GM18951 (cell line): ENCODE data around the gene TGFBI.

ENCODE experiments used
- POLR2A ChIP-seq: IDR thresholded peaks from 4 replicates; pipeline ENCODE4 v1.6.1; 2011; ENCODE audit warnings: mild to moderate bottlenecking; ENCODE audit not compliant: insufficient read length, insufficient read depth; ENCODE audit errors: extremely low read depth
- in situ Hi-C: fragments of 300-500 bp; cut with MboI; formaldehyde crosslinking; loops from one replicate; pipeline ENCODE4 v1.12.0; 2022; ENCODE audit warnings: low sequenced_read_pairs, mixed read lengths, inconsistent platforms; ENCODE audit not compliant: unreplicated experiment

Gene TGFBI

DNA sequence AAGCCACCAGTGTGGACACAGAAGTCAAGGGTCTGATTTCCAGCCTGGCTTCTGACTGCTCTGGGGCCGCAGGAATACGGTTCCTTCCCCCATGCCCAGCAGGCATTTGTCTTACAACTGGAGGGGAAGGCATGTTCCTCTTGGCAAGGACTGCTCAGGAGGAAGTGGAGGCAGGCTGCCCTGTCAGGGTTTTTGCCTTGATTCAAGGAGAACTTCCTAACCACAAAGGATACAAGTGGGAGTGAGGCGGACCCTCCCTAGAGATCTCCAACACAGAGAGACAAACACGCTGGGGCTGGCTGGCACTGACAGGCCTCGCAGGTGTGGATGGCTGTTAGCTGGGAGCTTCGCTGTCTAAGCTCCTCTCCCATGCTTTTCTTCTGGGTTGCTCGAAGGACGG, 19.1 kb downstream of the TGFBI start:
- TF ChIP-seq POLR2A = no peak

DNA sequence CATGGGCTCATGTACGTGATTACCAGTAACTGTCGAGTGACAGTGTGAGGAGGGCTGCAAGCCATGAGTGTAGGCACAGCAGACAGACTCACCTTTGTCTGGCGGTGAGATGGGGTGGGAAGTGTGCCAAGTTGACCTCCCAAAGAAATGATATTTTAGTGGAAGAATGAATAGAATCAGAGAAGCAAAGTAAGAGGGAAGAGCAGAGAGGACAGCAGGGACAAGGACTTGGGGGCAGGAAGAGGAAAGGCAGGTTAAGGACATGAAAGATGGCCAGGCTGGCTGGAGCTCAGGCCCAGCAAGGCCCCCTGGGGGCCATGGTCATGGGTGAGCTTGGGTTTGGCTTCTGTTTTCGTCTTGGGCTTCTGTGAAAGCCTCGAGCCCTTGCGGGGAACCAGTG, 20.2 kb downstream of the TGFBI start:
- in situ Hi-C loops = no loop called here

More for the DNA sequence above, 19.1 kb downstream of the TGFBI start:
- in situ Hi-C loops = no loop called here

DNA sequence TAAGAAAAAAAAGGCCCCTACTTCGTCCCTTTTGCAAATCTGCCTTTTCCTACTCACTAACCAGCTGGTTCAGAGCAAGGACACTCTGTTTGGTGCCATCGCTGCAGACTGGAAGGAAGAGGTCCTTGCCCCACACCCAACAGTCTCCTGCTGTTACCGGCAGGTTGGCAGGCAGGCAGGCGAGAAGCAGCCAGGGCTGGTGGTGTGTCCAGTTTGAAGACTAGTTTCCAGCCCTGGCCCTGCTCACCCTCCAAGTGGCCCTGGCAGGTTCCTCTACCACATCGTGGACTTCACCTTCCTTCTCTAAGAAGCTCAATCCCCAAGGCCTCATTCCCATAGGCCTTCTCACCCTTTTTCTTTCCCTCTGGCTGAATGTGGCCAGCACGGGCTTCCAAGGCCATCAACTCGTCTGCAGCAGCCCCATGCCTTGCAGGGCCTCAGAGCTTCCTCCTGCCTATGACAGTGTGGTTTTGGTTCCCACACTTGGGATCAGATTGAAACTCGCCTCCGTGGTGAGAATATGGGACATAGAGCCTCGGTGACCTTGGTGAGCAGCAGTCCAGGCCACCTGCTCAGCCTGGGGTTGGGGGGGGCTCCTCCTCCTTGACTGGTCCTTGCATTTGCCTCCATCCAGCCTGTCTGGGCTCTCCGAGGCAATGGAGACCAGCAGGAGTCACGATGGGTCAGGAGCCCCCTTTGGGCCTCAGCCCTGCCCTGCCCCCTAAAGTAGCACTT, 22.9 kb downstream of the TGFBI start:
- in situ Hi-C loops = no loop called here
- TF ChIP-seq POLR2A = no peak

More for the DNA sequence above, 20.2 kb downstream of the TGFBI start:
- no peak for TF ChIP-seq POLR2A

DNA sequence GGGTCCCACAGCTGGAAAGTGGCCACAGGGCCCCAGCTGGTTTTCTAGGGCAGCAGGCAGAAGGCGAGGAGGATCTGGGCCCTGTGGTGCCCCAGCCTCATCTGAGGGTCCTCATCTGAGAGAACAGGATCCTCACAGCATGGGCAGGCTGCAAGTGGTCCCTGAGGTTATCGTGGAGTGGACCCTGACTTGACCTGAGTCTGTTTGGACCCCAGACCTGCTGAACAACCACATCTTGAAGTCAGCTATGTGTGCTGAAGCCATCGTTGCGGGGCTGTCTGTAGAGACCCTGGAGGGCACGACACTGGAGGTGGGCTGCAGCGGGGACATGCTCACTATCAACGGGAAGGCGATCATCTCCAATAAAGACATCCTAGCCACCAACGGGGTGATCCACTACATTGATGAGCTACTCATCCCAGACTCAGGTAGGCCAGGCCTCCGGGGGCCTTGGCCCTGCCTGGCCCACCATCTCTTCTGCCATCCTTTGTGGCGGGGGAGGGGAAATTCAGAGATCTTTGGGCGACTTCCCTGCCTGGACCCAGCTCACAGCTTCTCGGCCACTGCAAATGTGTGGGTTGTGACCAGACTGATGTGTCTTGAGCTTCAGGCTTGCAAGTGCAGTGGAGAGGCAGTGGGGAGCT, 24.0 kb downstream of the TGFBI start:
- TF ChIP-seq POLR2A = no peak

DNA sequence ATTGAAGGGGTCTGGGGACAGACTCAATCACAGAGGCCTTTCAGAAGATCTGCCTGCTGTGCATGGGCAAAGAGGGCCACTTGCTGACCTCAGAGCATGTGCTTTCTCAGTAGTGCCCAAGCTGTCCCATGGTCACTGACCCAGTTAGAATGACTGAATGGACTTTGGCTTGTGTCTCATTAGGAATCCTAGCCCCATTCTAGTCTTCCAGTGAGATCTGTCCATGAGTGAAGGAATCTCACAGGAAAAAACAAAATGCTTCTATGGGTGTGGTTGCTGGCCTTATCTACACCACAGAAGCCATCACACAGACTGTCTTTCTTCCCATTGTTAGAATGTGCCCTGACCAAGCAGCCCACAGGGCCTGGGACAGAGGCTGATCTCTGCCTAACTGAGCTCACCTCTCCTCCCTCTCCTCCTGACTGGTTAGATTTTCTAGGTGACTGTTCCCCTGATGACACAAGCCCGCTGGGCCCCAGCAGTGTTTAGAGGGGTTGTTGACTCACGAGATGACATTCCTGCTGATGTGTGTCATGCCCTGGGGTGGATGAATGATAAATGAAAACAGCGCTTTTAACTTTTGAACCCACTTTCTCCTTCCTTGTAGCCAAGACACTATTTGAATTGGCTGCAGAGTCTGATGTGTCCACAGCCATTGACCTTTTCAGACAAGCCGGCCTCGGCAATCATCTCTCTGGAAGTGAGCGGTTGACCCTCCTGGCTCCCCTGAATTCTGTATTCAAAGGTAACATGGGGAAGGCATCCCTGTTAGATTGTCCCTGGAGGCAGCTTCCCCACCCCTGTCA, 24.8 kb downstream of the TGFBI start:
- no peak for TF ChIP-seq POLR2A

More for the DNA sequence above, 24.0 kb downstream of the TGFBI start:
- in situ Hi-C loops = no loop called here

DNA sequence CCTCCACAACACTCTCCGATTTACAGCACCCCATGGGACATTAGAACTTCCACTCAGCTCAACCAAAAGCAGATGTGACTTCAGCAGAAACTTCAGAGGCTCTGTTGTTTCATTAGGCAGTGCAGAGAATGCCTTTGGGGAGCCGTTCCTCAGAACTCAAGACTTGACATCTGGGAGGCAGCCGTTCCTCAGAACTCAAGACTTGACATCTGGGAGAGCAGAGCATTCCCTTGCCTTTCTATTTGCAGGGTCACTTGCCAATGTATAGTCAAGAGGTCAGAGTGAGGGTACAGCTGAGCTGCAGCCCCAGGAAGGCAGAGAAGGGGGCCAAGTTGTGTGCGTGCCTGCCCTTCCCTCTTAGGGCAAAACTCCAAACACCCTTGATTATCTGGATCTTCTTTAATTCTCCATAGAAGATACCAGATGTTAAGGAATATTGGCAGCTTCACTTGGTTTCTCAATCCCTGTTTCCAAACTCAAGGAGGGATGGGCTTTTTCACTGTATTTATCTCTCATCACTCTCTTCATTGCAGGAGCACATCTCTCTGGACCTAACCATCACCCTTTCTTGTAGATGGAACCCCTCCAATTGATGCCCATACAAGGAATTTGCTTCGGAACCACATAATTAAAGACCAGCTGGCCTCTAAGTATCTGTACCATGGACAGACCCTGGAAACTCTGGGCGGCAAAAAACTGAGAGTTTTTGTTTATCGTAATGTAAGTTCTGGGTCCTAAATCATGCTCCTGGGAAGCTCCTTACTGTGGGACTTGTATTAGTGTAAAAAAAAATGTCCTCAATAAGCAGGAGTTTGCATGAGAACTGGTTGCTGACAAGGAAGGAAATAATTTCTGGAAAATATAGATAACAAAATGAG, 25.6 kb downstream of the TGFBI start:
- in situ Hi-C loops = no loop called here
- TF ChIP-seq POLR2A = no peak

More for the DNA sequence above, 24.8 kb downstream of the TGFBI start:
- in situ Hi-C loops = no loop called here

DNA sequence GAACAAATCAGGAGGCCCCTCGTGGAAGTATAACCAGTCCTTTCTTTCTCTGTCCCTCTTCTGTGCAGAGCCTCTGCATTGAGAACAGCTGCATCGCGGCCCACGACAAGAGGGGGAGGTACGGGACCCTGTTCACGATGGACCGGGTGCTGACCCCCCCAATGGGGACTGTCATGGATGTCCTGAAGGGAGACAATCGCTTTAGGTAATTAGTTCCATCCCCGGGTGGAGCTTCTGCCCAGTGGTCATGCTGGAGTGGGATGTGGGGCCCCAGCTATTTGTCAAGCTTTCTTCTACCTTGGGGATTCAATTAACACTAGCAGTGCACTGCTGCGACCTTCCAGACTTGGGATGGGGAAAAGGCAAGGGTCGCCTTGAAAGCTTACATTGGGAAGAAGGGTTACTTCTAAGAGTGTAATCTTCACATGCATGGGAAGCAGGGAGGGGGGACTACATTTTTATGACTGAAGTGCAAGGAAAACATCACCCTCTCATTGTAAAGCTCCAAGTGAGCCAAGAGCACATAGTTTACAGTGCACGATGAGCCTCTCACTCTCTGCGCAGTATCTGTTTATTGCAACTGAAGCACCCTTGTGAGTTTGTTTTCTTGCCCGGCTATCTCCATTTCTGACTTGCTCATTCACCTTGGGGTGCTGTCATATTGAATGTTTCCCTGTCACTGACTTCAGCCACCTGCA, 27.0 kb downstream of the TGFBI start:
- in situ Hi-C loops = no loop called here

DNA sequence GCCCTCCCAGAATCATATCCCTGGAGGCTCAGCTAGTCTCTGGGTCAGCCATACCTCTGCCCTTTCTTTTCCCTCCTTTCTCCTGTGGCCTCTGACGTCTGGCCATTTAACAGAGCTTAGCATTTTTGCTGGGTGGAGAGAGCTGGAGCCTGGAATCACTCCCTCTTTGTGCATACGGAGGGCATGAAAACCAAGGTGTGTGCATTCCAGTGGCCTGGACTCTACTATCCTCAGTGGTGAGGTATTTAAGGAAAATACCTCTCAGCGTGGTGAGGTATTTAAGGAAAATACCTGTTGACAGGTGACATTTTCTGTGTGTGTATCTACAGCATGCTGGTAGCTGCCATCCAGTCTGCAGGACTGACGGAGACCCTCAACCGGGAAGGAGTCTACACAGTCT, 27.5 kb downstream of the TGFBI start:
- TF ChIP-seq POLR2A = no peak

More for the DNA sequence above, 27.0 kb downstream of the TGFBI start:
- TF ChIP-seq POLR2A = no peak

DNA sequence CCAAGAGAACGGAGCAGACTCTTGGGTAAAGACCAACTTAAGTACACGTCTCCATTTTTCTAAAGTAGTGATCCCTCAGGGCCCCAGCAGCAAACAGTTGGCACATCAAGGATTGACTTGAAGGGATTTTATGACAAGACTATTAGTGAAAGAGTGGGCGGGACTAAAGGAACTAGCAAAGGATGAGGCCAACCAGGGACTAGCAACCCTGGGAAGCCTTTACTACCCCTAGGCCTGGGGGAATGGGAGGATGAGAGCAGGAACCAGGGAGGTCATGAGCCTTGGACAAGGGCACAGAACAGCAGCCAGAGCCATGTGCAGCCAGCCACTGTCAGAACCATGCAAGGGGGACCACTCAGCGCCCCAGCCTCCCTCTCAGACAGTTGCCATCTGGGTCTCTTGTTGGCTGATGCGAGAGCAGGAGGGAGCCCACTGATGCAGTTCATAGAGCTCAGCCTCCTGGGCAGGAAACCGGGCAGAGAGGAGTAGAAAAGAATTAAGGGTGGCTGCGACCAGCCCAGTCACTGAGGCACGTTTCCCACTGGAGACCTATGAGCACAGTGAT, 28.1 kb downstream of the TGFBI start:
- no peak for TF ChIP-seq POLR2A
- in situ Hi-C loops = no loop called here

More for the DNA sequence above, 27.5 kb downstream of the TGFBI start:
- in situ Hi-C loops = no loop called here

DNA sequence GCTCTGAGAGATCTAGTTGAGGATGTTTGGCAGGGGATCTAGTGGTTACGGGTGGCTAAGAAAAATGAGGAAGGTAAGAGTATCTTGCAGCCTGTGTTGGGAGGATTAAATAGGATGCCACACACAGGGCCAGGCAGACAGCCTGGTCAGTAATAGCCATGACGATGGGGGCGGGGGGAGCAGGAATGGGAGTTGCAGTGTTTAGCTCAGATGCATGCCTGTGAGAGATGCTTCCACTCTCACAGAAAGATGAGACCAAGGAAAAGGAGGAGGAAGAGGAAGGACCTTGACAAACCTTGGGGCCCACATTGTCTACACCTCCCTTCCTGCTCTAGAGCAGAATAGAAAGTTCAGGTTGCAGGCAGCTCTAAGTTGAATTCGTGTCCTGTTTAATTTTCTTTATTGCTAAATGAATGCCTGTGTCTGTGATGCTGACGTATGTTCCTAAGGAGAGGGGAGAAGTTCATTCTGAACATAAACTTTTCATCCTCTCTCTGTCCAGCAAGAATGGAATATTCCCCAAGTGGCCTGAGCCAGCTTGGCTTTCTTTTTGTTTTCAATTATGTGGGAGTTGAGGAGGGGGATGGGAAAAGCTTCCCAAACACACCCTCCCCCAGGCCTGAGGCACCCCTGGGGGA, 28.7 kb downstream of the TGFBI start:
- no peak for TF ChIP-seq POLR2A
- in situ Hi-C loops = no loop called here
